ES-I3 (cell line): ENCODE data around the gene HELZ2.
"Not testable (repeated sequence)": the region's sequence is repeated elsewhere in the genome, so short reads cannot be mapped to it uniquely, and the experiment has no call there.

Experiments
- H3K36me3 ChIP-seq: 2 replicates; pipeline ENCODE4 v1.6.1; 2013; ENCODE audit warnings: mild to moderate bottlenecking, low read length, control low read depth, moderate library complexity; ENCODE audit not compliant: insufficient read depth
- H3K4me1 ChIP-seq: 2 replicates; pipeline ENCODE4 v1.6.1; 2013; ENCODE audit warnings: mild to moderate bottlenecking, control low read depth, low read length; ENCODE audit not compliant: insufficient read depth
- H3K9ac ChIP-seq: 2 replicates; pipeline ENCODE4 v1.6.1; 2013; ENCODE audit warnings: low read depth, mild to moderate bottlenecking, low read length, moderate library complexity
- H3K9me3 ChIP-seq: 2 replicates; pipeline ENCODE4 v1.6.1; 2013; ENCODE audit warnings: mild to moderate bottlenecking, low read length, moderate library complexity; ENCODE audit not compliant: control insufficient read depth, insufficient read depth

Gene HELZ2

DNA sequence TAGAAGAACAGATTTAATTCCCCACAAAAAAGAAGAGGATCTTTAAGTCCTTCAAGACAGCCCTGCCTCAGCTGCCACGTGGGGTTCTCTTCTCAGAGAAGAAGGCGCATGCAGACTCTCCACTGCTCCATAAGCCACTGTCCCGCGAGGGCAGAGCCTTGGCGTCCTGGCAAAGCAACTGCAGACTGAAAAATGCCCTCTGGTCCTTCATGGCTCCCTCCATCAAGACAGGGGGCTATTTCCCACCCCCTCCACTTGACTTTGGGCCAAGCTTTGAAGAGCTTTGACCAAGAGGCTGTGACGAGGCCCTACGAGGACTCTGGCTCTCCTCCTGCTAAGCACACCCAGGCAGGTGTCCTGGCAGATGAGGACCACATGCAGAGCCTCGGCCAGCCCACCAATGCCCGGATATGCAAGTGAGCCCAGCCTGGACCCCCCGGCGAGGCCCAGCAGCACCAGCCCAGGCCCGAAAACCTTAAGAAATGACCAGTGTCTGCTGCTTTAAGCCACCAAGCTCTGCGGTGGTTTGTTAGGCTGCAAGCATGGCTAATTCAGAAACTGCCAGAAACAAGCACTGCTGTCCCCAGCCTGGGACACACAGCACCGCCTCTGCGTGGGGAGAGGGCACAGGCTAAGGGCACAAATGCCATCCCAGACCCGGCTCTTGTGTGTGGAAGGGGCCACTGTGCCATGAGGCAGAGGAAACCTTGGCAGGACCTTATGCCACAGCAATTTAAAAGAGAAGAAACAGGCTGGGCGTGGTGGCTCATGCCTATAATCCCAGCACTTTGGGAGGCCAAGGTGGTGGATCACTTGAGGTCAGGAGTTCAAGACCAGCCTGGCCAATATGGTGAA, 36.8 kb upstream of the HELZ2 start:
- no peaks in the 10 kb centered on the region for H3K4me1 ChIP-seq
- no peaks in the 10 kb centered on the region for H3K36me3 ChIP-seq
- H3K9me3 ChIP-seq: no peaks in the 10 kb centered on the region
- H3K9ac ChIP-seq: no peak overlapping the region

DNA sequence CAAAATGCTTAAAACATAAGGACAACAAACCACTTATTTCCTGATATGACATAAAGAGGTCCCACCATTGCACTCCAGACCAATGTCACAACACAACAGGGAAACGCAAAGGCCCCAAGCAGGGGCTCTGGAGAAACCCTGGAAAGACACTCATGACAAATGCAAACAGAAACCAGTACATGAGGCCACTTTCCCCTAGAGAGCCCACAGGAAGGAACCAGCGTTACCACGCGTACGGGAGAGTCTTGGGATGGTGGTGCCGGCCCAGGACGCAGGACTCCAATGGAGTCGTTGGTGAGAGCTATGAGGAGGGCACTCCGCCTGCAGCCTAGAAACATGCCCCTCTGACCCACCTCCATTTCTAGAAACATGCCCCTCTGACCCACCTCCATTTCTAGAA, 32.6 kb upstream of the HELZ2 start:
- Histone ChIP-seq H3K36me3 (no peaks in the 10 kb centered on the region; the same call in 1 of the 2 replicates), H3K4me1 (no peaks in the 10 kb centered on the region), H3K9me3 (no peaks in the 10 kb centered on the region), H3K9ac (no peak overlapping the region)

DNA sequence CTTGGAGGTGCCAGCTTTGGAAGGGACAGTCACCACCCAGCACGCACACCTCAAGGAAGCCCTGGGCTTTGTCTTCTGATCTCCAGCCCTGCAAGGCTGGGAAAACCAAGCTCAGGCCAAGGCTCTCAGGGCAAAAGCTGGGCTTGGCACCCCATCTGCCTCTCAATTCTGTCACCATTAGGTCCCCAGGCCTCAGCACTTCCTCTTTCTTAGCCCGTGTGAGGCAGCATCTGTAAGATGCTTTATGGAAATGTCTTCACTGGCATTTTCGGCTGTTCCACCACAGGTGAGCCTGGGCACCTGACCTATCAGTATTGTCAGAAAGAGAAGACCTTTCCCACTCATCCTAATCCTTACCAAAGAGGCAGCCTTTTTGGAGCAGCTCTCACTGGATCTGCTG, 28.3 kb upstream of the HELZ2 start:
- peaks cover 3% of the 10 kb centered on the region; the same call in 1 of the 2 replicates for H3K36me3 ChIP-seq
- H3K9ac ChIP-seq: no peak overlapping the region
- H3K4me1 ChIP-seq: no peaks in the 10 kb centered on the region
- H3K9me3 ChIP-seq: no peaks in the 10 kb centered on the region

DNA sequence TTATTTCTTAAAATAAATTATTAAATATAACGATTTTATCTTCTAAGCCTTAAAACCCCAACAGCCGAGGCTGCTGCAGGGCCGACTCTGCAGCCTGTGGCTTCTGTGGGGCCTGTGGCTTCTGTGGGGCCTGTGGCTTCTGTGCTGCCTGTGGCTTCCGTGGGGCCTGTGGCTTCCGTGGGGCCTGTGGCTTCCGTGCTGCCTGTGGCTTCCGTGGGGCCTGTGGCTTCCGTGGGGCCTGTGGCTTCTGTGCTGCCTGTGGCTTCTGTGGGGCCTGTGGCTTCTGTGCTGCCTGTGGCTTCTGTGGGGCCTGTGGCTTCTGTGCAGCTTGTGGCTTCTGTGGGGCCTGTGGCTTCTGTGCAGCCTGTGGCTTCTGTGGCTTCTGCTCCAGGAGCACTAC, 27.6 kb upstream of the HELZ2 start:
- H3K9me3 ChIP-seq, H3K9ac ChIP-seq, H3K4me1 ChIP-seq, H3K36me3 ChIP-seq: not testable (repeated sequence)

DNA sequence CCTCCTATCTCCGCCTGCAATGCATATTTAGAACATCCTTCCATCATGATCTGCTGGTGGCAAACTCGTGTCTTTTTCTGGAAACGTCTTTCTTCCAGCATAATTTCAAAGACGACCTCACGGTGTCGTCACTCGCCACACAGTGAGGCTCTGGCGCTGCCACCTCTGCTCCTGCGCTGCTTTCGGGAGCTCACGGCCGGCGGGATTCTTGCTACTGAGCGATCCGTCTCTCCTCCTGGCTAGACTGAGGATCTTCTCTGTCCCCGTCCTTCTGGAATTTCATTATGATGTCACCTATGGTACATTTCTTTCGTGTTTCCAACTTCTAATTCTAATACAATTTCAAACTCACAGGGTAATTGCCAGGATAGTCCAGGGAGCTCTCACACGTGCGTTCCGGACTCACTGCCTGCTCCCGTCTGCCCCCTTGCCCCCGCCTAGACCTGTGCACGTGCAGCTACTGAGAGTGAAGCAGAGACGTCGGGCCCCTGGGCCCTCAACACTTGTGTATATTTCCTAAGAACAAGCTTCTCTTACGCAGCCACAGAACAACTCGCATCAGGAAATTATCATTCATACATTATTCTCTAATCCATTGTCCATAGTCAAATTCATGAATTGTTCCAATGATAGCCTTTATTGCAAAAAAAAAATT, 25.5 kb upstream of the HELZ2 start:
- H3K9ac ChIP-seq: no peak overlapping the region
- H3K4me1 ChIP-seq: no peaks in the 10 kb centered on the region
- H3K36me3 ChIP-seq: peaks cover 3% of the 10 kb centered on the region; the same call in 1 of the 2 replicates
- H3K9me3 ChIP-seq: no peaks in the 10 kb centered on the region

DNA sequence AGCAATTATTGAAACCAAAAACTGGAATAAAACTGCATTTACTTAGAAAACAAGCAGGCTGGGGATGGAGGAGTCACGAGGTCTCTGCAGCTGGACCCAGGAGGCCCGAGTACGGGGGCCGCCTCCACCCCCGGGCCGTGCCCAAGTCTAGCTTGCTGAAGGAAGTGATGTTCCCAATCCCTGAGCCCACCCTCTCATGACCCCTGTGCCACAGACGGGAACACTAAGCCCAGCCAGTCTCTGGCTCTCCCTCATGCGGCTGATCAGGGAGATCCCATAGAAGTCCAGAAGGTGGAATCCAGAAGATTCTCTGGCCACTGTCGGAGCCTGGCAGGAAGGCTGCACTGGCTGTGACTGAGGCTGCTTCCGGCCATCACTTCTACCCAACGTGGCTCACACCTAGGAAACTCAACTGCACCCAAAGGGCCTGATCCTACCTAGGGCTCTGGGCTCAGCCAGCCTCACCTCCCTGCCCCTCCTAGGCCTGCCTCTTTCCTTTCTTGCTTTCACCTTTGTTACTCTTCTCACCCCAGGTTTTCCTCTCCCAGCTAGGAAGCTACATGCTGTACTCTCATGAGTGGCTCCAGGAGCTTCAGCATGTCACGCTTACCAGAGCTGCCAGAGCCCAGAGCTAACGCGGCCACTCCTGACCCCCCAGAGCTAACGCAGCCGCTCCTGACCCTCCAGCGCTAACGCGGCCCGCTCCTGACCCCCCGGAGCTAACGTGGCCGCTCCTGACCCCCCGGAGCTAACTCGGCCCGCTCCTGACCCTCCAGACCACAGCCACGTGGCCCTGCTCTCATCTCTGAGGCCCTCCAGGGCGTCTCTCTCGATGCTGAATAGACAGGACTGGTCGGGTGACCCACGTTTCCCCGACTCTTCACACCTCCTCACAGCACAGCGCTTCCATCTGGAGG, 24.7 kb upstream of the HELZ2 start:
- H3K9me3 ChIP-seq: no peaks in the 10 kb centered on the region
- H3K36me3 ChIP-seq: peaks cover 3% of the 10 kb centered on the region; the same call in 1 of the 2 replicates
- H3K9ac ChIP-seq: no peak overlapping the region
- no peaks in the 10 kb centered on the region for H3K4me1 ChIP-seq

DNA sequence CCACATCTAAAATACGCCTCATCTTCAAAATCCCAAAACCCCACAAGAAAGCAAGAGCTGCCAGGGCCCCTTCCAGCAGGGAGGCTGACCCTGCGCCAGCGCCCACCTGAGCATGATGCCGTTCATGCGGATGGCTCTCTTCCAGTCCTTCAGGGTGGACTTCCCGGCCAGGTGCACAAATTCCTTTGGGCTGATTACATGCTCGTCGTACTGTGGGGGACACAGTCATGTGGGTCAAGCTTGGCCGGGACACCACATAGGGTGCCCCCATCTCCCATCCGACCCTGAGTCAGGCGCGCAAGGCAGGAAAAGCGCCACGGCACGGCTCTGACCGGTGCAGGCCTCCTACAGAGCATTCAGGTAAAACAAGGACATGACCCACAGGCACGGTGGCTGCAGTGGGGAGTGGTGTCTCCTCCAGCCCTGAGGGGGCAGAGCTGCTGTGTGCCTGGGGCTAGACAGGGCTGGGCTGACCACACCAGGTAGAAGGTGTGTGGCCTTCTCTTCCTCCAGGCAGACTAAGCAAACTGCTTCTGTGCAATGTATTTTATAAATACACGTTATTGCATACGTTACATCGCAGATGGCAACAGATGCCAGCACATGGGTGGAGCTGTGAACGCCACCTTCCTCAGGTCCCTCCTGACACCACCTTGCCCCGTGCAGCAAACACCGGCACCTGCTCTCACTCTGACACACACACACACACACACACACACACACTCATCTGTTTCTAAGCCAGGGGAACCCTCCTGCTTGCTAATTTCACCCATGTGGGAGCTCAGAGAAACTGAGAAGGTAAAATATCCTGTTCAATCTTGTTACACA, 23.8 kb upstream of the HELZ2 start:
- H3K9ac ChIP-seq: no peak overlapping the region
- peaks cover 3% of the 10 kb centered on the region; the same call in 1 of the 2 replicates for H3K36me3 ChIP-seq

DNA sequence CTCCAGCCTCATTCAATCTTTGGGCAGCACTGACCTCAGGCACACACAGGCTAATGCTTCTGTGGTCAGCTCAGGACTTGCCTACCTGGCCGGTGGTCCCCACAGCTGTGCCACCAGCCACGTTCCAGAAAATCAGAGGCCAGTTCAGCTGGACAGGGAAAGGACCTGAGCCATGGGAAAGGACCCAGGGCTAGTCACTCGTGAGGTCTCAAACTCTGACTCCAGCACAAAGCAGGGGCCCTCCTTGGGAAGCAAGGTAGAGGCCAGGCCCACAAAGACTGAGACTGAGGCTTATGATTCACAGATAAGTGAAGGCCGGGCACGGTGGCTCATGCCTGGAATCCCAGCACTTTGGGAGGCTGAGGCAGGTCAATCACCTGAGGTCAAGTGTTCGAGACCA, 22.4 kb upstream of the HELZ2 start:
- H3K4me1 ChIP-seq: no peaks in the 10 kb centered on the region
- H3K9me3 ChIP-seq: no peaks in the 10 kb centered on the region
- 0 out of 2 replicates have a peak, but pooled peaks cover 3% of the 10 kb centered on the region for H3K36me3 ChIP-seq
- H3K9ac ChIP-seq: no peak overlapping the region

More for the DNA sequence above, 23.8 kb upstream of the HELZ2 start:
- Histone ChIP-seq H3K4me1 (no peaks in the 10 kb centered on the region), H3K9me3 (no peaks in the 10 kb centered on the region)

DNA sequence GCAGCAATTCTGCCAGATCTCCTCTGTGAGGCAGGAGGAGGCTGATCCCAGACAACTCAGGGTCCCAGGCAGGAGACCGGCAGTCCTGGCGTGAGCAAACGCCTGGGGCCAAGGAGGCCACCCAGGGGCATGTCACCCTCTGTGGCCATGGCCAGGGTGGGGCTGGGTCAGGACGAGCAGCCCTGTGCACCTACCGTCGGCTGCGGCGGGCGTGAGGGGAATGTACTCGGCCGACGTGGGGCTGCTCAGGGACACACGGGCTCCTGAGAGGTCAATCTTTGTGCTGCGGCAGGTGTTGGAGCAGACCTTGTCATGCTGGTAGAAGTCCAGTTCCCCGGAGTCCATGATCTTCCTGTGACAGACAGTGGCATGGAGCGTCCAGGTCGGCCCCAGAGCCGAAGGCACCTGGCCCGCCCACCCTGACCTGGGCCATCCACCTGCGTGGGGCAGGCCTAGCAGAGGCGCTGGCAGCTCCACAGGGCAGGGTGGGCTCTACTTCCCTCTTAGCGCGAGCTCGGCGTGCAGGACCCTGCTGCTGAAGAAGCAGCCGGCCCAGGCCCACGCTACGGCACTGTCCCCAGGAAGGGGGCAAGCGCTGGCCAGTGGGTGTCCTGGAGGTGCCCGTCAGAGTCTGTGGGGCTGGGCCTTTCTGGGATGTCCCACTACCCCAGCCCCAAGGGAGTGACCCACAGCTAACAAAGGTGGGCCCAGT, 21.5 kb upstream of the HELZ2 start:
- Histone ChIP-seq H3K36me3 (no peaks in the 10 kb centered on the region), H3K9me3 (no peaks in the 10 kb centered on the region), H3K4me1 (no peaks in the 10 kb centered on the region), H3K9ac (no peak overlapping the region)

DNA sequence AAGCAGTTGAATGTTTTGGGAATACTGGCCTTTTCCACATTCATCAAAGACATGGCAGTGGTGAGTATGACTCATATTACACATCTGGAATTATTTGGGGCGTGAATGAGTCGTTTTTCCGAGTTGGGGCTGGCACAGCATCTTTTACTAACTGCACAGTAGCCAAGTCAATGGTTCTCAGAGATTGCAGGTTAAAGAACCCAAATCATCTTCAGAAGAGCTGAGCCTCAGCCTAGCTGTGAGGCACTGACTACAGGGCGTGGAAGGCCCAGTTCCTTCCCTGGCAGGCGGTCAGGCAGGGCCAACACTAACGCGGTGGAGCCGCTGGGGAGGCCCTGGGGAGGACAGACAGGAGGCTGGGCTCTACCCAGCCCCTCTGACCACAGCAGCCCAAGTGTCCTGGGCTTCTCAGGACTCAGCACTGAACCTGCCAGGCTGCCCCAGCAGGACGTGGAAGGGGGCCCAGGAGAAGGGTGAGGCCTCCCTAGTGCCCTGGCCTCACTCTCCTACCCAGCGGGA, 20.1 kb upstream of the HELZ2 start:
- H3K9ac ChIP-seq: no peak overlapping the region
- H3K36me3 ChIP-seq: no peaks in the 10 kb centered on the region
- no peaks in the 10 kb centered on the region for H3K9me3 ChIP-seq
- H3K4me1 ChIP-seq: no peaks in the 10 kb centered on the region

DNA sequence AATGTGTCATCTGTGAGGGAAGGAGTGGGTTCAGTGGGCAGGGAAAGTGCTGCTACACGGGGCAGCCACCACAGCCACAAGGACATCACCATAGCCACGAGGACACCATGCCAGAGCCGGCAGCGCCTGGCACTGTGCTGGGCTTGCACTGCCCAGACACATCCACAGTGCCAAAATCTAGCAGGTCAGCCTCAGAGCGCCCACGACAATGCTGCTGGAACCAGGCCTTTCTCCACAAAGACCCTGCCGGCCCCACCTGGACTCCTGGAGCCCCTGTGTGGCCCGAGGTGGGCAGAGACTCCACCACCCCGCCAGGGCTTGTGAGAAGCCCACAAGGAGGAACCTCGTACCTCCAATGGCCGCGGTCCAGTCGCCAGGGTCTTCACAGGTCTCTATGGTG, 18.6 kb upstream of the HELZ2 start:
- no peaks in the 10 kb centered on the region; the same call in 1 of the 2 replicates for H3K36me3 ChIP-seq
- H3K9ac ChIP-seq: no peak overlapping the region
- no peaks in the 10 kb centered on the region for H3K4me1 ChIP-seq
- no peaks in the 10 kb centered on the region for H3K9me3 ChIP-seq

DNA sequence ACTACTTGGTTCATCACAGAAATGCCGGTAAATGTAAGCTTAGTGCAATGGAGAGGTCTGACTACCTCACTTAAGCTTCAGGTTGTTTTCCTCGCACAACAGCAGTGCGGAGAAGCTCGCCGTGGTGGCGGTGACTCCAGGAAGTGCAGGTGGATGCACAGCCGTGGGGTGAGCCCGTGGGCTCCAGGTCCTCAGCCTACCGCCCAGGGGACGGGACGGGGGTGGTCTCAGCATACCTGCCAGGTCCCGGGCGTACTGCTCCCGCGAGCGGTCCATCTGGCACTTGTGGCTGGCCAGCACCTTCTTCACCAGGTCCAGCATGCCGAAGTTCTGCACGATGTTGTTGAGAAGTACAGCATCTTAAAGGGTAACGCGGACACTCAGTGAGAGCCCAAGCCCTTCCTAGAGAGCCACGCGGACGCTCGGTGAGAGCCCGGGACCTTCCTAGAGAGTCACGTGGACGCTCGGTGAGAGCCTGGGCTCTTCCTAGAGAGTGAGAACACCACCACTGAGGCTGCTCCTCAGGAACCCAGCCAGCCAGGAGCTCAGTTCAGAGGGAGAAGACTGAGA, 17.8 kb upstream of the HELZ2 start:
- no peaks in the 10 kb centered on the region; the same call in 1 of the 2 replicates for H3K36me3 ChIP-seq
- no peaks in the 10 kb centered on the region for H3K4me1 ChIP-seq
- no peak overlapping the region for H3K9ac ChIP-seq
- no peaks in the 10 kb centered on the region for H3K9me3 ChIP-seq

DNA sequence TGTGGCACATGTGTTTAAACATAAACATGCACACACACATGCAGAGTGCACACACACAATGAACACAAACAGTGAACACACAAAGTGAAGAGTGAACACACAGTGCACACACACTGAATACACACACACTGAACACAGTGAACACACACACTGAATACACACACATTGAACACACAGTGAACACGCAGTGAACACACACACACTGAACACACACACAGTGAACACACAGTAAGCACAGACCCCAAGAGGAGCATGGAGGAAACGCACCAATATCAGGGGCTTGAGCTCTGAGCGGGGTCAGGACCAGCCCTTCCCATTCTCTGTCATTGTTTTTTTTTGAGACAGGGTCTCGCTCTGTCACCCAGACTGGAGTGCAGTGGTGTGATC, 17.1 kb upstream of the HELZ2 start:
- Histone ChIP-seq H3K36me3 (no peaks in the 10 kb centered on the region; the same call in 1 of the 2 replicates), H3K4me1 (no peaks in the 10 kb centered on the region), H3K9ac (no peak overlapping the region), H3K9me3 (no peaks in the 10 kb centered on the region)
